ENCODE measurements around the gene RMI2. TPM values are rescaled to one million over a fixed set of nuclear protein-coding genes. Genes with fewer than 3 reads are reported as not detected.

RMI2 gene
- total and polyA plus RNA-seq, 2 of the 8 experiments (the other 6 are each of a cell fraction or from before 2014, with no cell fraction given) = 58.2 to 96.0 TPM

DNA sequence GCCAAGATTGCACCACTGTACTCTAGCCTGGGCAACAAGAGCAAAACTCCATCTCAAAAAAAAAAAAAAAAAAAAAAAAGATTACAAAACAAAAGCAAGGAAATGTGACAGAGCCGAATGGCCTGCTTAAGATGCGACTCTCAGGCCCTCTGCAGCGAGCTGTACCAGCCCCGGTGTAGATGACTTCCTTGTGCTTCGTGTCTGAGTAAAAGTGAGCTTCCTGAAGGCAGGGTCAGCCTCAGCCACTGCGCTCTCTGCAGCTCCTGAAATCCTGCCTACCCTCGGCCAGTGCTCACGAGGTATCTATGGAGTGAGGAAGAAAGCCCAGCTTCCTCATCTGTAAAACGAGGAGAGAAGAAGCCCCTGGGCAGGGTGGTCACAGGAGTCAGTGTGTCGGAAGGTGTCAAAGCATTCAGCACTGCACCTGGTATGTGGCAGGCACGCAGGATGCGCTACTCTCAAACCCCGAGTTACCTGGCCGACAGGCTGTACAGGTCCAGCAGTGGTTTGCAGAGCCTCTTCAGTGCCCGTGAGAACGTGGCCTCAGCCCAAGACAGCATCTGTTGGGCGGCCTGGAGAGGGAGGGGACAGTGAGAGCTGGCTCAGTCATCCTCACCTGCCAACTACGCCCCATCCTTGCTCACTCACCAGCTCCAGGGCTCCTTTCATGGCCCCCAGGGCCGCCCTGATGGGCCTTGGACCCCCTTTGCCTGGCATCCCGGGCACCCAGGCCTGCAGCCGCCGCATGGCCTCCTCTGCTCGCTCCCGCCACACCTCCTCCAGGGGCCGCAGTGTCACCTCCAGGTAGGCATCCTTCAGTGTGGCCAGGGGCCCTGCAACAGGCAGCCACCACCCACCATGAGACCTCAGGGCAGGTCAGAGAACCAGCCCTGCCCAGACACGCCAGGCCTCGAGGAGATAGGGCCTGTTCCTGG, 44.6 kb downstream of the RMI2 start:
- Histone ChIP-seq H4K20me1 (replicated peaks in 1 of 2; ENCODE audit: control insufficient read depth in 1 of 2, insufficient read depth in 2 of 2, low read length in 2 of 2) (no peaks in the 10 kb centered on the region), H3K36me3 (ENCODE audit: control insufficient read depth in 2 of 4, insufficient read depth in 4 of 4, low read length in 3 of 4) (no peaks in the 10 kb centered on the region; a peak in 1 of 8 replicates), H4K91ac (replicated peaks; ENCODE audit: insufficient read length, low read length) (no peak overlapping the region), H2BK15ac (ENCODE audit: low read length) (no peak overlapping the region), H3K23me2 (ENCODE audit: low read depth, low read length) (no peaks in the 10 kb centered on the region), H3K9ac (replicated peaks in 1 of 4; ENCODE audit: extremely low read depth in 1 of 4, low read depth in 3 of 4, low read length in 3 of 4) (no peak overlapping the region; a peak in 1 of 7 replicates), H3K14ac (ENCODE audit: insufficient read length) (no peak overlapping the region), H3K4me2 (ENCODE audit: insufficient read depth in 1 of 2, low read depth in 2 of 2, low read length in 2 of 2) (no peak overlapping the region), H3K79me2 (ENCODE audit: control insufficient read depth in 1 of 2, insufficient read depth in 2 of 2, low read length in 2 of 2) (no peaks in the 10 kb centered on the region), H3K27me3 (replicated peaks in 1 of 4; ENCODE audit: control insufficient read depth in 3 of 4, extremely low read depth in 1 of 4, insufficient read depth in 3 of 4, low read length in 3 of 4) (no peaks in the 10 kb centered on the region), H3K79me1 (ENCODE audit: low read depth, low read length) (no peaks in the 10 kb centered on the region), H2BK5ac (ENCODE audit: low read depth, low read length) (no peak overlapping the region), H2AFZ (ENCODE audit: low read length) (no peak overlapping the region), H3K18ac (ENCODE audit: extremely low read depth, low read length) (no peak overlapping the region), H3K4me1 (replicated peaks in 1 of 4; ENCODE audit: control insufficient read depth in 3 of 4, insufficient read depth in 4 of 4, low read length in 3 of 4) (peaks cover 0 to 30% (median 14%) of the 10 kb centered on the region in 4 experiments; a peak in 5 of 7 replicates), H3K23ac (ENCODE audit: insufficient read length) (no peak overlapping the region), H3K9me3 (ENCODE audit: insufficient read depth in 2 of 2, low read depth in 1 of 2, low read length in 1 of 2) (no peaks in the 10 kb centered on the region), H3K27ac (ENCODE audit: low read depth, low read length) (no peak overlapping the region; the same call in 1 of the 2 replicates), H2BK20ac (ENCODE audit: low read length) (no peak overlapping the region), H2BK120ac (replicated peaks; ENCODE audit: low read depth, low read length) (no peak overlapping the region), H3K4me3 (ENCODE audit: extremely low read depth in 1 of 4, insufficient read depth in 2 of 4, low read depth in 3 of 4, low read length in 4 of 4) (no peak overlapping the region), H4K8ac (ENCODE audit: extremely low read depth, insufficient read depth, low read length) (no peak overlapping the region), H4K5ac (ENCODE audit: insufficient read length, low read depth, low read length) (no peak overlapping the region), H3K56ac (replicated peaks; ENCODE audit: insufficient read length, low read depth, low read length) (no peak overlapping the region), H3K4ac (replicated peaks; ENCODE audit: insufficient read length, low read depth, low read length) (no peak overlapping the region), H2BK12ac (ENCODE audit: low read depth, low read length) (no peak overlapping the region), H2AK5ac (ENCODE audit: low read depth, low read length) (no peak overlapping the region)
- POLR2A ChIA-PET (ENCODE audit: partially characterized antibody) = interaction anchor here (0.7 to 1.7 kb wide), 4 partner anchors 8 to 370 kb away, joined by 4 to 5 read pairs (median 4); no protein-coding TSS in a partner anchor
- FAIRE-seq (no peak), DNase-seq (ENCODE audit: low read depth in 1 of 2, low spot score in 2 of 2) (no peak)
- CTCF ChIA-PET (ENCODE audit: partially characterized antibody) = interaction anchor here (0.6 to 15.8 kb wide), 14 partner anchors 12 to 427 kb away, joined by 3 to 266 read pairs (median 4); no protein-coding TSS in a partner anchor
- 86% methylated on average over 27 of the region's 27 CpGs; no CpG with 5 or more reads in 1 of the 2 experiments for WGBS, 2 experiments (ENCODE audit: extremely low coverage in 1 of 2, insufficient coverage in 1 of 2, insufficient read length in 1 of 2, insufficient replicate concordance in 2 of 2, low coverage in 1 of 2, low lambda C conversion rate in 2 of 2, missing lambda C conversion rate in 1 of 2)
- no peak for TF ChIP-seq RAD21 (IDR thresholded peaks at IDR 0.05 in 1 of 2, conservative IDR thresholded peaks at IDR 0.05 in 1 of 2; ENCODE audit: low read depth in 2 of 2, low read length in 2 of 2)
